A549 (cell line): ENCODE data around the gene SEC31A.

Experiments used
- CTCF ChIP-seq: fragments of >200 bp; sonication (Bioruptor Twin); formaldehyde crosslinking; IDR thresholded peaks from 3 replicates; pipeline ENCODE4 v1.5.1; 2016
- HMGXB4 ChIP-seq: fragments of 250-450 bp; sonication (Bioruptor Pico); IDR thresholded peaks from 2 replicates; pipeline ENCODE4 v1.5.0; 2021; ENCODE audit warnings: mild to moderate bottlenecking, moderate library complexity, borderline replicate concordance
- POLR2A ChIP-seq: IDR thresholded peaks from 2 replicates; pipeline ENCODE4 v1.6.1; 2012; ENCODE audit warnings: mild to moderate bottlenecking, low read length

- TF ChIP-seq CTCF (no peak), HMGXB4 (CRISPR knock-in tag) (no peak), POLR2A (no peak)
Observed at GRCh38 chr4:82939414-82939813, 48.5 kb upstream of the SEC31A start.
